ENCODE measurements around the gene GFRA4. TPM values are rescaled to one million over a fixed set of nuclear protein-coding genes. Genes with fewer than 3 reads are reported as not detected.

Gene GFRA4
- total and polyA plus RNA-seq, 7 experiments from 2014 or later: not detected

DNA sequence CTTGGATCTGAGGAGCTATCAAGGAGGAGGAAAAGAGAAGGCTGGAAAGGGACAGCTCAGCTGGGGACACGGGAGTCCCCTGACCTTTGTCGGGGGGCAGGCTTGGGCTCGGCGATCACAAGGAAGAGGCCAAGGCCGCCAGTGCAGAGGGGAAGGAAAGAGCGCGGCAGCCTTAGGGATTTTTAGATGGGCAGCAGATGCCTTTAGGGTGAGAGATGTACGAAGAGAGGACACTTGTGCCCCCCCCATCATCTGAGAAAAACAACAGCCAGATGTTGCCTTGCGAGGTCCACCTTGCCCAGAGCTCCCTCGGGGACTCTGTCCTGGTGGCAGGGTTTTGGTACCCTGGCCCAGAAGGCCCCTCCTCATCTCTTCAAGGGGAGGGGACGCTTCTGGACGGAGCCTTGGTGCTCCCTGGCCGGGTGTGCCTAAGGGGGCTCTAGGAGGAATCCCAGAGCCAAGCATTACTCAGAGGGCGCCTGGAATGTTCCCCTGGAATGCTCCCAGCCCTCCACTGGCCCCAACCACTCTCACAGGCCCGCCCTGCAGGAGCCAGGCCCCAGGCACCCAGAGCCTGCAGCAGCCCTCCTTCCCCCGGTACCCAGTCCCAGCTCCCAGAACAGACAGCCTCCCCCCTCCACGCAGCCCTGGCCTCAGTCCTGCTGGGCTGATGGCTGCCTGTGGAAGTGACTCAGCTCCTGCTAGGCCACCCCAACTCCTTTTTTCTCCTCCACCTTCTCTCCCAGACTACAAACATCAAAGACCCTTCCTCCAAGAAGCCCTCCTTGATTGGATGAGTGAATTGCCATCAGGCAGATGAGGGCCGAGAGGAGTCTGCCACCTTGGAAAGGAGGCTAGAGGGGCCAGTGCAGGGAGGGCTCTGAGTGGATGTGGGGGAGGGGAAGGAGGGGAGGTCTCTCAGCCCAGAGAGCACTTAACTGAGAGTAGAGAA lies 16.8 kb upstream of the GFRA4 start:
- Histone ChIP-seq H3K27me3 (ENCODE audit: control insufficient read depth in 2 of 2, insufficient read depth in 2 of 2, low read length in 2 of 2) (no peaks in the 10 kb centered on the region), H3K9me3 (ENCODE audit: control insufficient read depth in 2 of 3, low read length in 3 of 3) (no peaks in the 10 kb centered on the region), H3K36me3 (ENCODE audit: control insufficient read depth in 2 of 3, insufficient read depth in 3 of 3, low read length in 3 of 3) (no peaks in the 10 kb centered on the region), H3K4me3 (ENCODE audit: low read length) (no peak overlapping the region), H3K27ac (ENCODE audit: low read depth, low read length) (no peak overlapping the region), H3K4me1 (ENCODE audit: control insufficient read depth in 2 of 2, insufficient read depth in 2 of 2, low read length in 2 of 2) (no peaks in the 10 kb centered on the region)
- H3K27me3 Mint-ChIP-seq: peaks cover 47 to 71% (median 60%) of the 10 kb centered on the region in 5 donors
- no peak overlapping the region for H3K27ac Mint-ChIP-seq
- H3K4me3 Mint-ChIP-seq: no peak overlapping the region
- DNase-seq (no peak), ATAC-seq (no peak)
- H3K9me3 Mint-ChIP-seq: peaks cover 0 to 2% (median 0%) of the 10 kb centered on the region in 11 donors
- intact Hi-C loops (cut with micrococcal nuclease): no loop called here
- peaks cover 0 to 9% (median 4%) of the 10 kb centered on the region in 7 donors for H3K4me1 Mint-ChIP-seq
- CTCF ChIA-PET: interaction anchor here (0.6 to 1.2 kb wide), 2 partner anchors 28 to 88 kb away, joined by 4 to 5 read pairs; no protein-coding TSS in a partner anchor
- no peaks in the 10 kb centered on the region for H3K36me3 Mint-ChIP-seq
- POLR2A ChIA-PET: no interaction called here

GRCh38 chr20:3678856-3679720 lies 15.9 kb upstream of the GFRA4 start:
- H3K27me3 Mint-ChIP-seq: peaks cover 50 to 73% (median 63%) of the 10 kb centered on the region in 5 donors

GRCh38 chr20:3678198-3678597 lies 15.0 kb upstream of the GFRA4 start:
- DNase-seq (no peak), ATAC-seq (no peak)
- no peak overlapping the region for H3K4me3 ChIP-seq (ENCODE audit: low read length)
- Mint-ChIP-seq H3K4me3 (no peak overlapping the region), H3K4me1 (peaks cover 0 to 9% (median 4%) of the 10 kb centered on the region in 7 donors), H3K9me3 (peaks cover 0 to 2% (median 0%) of the 10 kb centered on the region in 11 donors), H3K27ac (no peak overlapping the region), H3K36me3 (peaks cover 0 to 4% (median 0%) of the 10 kb centered on the region in 5 donors), H3K27me3 (peaks cover 46 to 67% (median 58%) of the 10 kb centered on the region in 5 donors)
- CTCF ChIA-PET: interaction anchor here (0.7 to 1.0 kb wide), 2 partner anchors 14 to 19 kb away, joined by 3 read pairs; no protein-coding TSS in a partner anchor
- H3K27me3 ChIP-seq (ENCODE audit: control insufficient read depth in 2 of 2, insufficient read depth in 2 of 2, low read length in 2 of 2): no peaks in the 10 kb centered on the region
- intact Hi-C loops (cut with micrococcal nuclease): no loop called here
- no peaks in the 10 kb centered on the region for H3K4me1 ChIP-seq (ENCODE audit: control insufficient read depth in 2 of 2, insufficient read depth in 2 of 2, low read length in 2 of 2)
- POLR2A ChIA-PET: no interaction called here
- no peaks in the 10 kb centered on the region for H3K36me3 ChIP-seq (ENCODE audit: control insufficient read depth in 2 of 3, insufficient read depth in 3 of 3, low read length in 3 of 3)
- no peak overlapping the region for H3K27ac ChIP-seq (ENCODE audit: low read depth, low read length)
- H3K9me3 ChIP-seq (ENCODE audit: control insufficient read depth in 2 of 3, low read length in 3 of 3): no peaks in the 10 kb centered on the region

More at GRCh38 chr20:3678856-3679720, 15.9 kb upstream of the GFRA4 start:
- H3K27me3 ChIP-seq (ENCODE audit: control insufficient read depth in 2 of 2, insufficient read depth in 2 of 2, low read length in 2 of 2): no peaks in the 10 kb centered on the region
- Mint-ChIP-seq H3K9me3 (peaks cover 0 to 2% (median 0%) of the 10 kb centered on the region in 11 donors), H3K36me3 (peaks cover 0 to 3% (median 0%) of the 10 kb centered on the region in 5 donors), H3K27ac (no peak overlapping the region), H3K4me1 (peaks cover 0 to 9% (median 4%) of the 10 kb centered on the region in 7 donors), H3K4me3 (no peak overlapping the region)
- intact Hi-C loops (cut with micrococcal nuclease): no loop called here
- POLR2A ChIA-PET: no interaction called here
- CTCF ChIA-PET: interaction anchor here (0.6 to 1.2 kb wide), 3 partner anchors 18 to 89 kb away, joined by 3 to 5 read pairs (median 4); no protein-coding TSS in a partner anchor
- H3K27ac ChIP-seq (ENCODE audit: low read depth, low read length): no peak overlapping the region
- DNase-seq (no peak), ATAC-seq (no peak)
- no peaks in the 10 kb centered on the region for H3K4me1 ChIP-seq (ENCODE audit: control insufficient read depth in 2 of 2, insufficient read depth in 2 of 2, low read length in 2 of 2)
- no peaks in the 10 kb centered on the region for H3K9me3 ChIP-seq (ENCODE audit: control insufficient read depth in 2 of 3, low read length in 3 of 3)
- no peak overlapping the region for H3K4me3 ChIP-seq (ENCODE audit: low read length)
- no peaks in the 10 kb centered on the region for H3K36me3 ChIP-seq (ENCODE audit: control insufficient read depth in 2 of 3, insufficient read depth in 3 of 3, low read length in 3 of 3)

DNA sequence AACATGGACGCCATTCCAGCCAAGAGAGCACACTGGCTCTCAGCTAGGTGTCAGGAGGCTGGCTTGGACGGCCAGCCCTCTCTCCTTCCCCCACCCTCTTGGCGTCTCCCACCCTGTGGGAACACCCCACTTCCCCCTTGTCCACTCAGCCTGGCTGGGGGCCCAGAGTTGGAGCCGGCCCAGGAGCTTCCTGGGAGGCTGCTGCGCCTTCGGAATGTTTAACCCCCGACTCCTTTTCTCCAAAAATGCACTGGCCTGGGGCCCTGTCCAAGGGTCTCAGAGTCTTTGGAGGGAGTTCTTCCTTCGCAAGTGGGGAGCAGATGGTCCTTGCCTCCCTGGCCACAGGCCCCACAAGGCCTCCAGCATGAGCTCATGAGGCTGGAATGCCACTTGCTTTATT lies 14.5 kb upstream of the GFRA4 start:
- Histone ChIP-seq H3K27ac (ENCODE audit: low read depth, low read length) (no peak overlapping the region), H3K4me1 (ENCODE audit: control insufficient read depth in 2 of 2, insufficient read depth in 2 of 2, low read length in 2 of 2) (no peaks in the 10 kb centered on the region), H3K27me3 (ENCODE audit: control insufficient read depth in 2 of 2, insufficient read depth in 2 of 2, low read length in 2 of 2) (no peaks in the 10 kb centered on the region), H3K4me3 (ENCODE audit: low read length) (no peak overlapping the region), H3K9me3 (ENCODE audit: control insufficient read depth in 2 of 3, low read length in 3 of 3) (no peaks in the 10 kb centered on the region), H3K36me3 (ENCODE audit: control insufficient read depth in 2 of 3, insufficient read depth in 3 of 3, low read length in 3 of 3) (no peaks in the 10 kb centered on the region)
- intact Hi-C loops (cut with micrococcal nuclease): loop anchor here in 1 of 2 donors (2.0 kb wide), 2 partner anchors 91 to 407 kb away; no protein-coding TSS in a partner anchor
- POLR2A ChIA-PET: no interaction called here
- H3K4me1 Mint-ChIP-seq: peaks cover 0 to 9% (median 5%) of the 10 kb centered on the region in 7 donors
- H3K27me3 Mint-ChIP-seq: peaks cover 45 to 65% (median 59%) of the 10 kb centered on the region in 5 donors
- DNase-seq (no peak), ATAC-seq (no peak)
- H3K27ac Mint-ChIP-seq: no peak overlapping the region
- peaks cover 0 to 2% (median 0%) of the 10 kb centered on the region in 11 donors for H3K9me3 Mint-ChIP-seq
- H3K4me3 Mint-ChIP-seq: no peak overlapping the region
- H3K36me3 Mint-ChIP-seq: peaks cover 0 to 4% (median 0%) of the 10 kb centered on the region in 5 donors
- CTCF ChIA-PET: interaction anchor here (0.6 to 1.6 kb wide), 4 partner anchors 14 to 393 kb away, joined by 3 read pairs; no protein-coding TSS in a partner anchor

- no peak overlapping the region for H3K4me3 ChIP-seq (ENCODE audit: low read length)
- no peaks in the 10 kb centered on the region for H3K36me3 ChIP-seq (ENCODE audit: control insufficient read depth in 2 of 3, insufficient read depth in 3 of 3, low read length in 3 of 3)
- Mint-ChIP-seq H3K27me3 (peaks cover 39 to 67% (median 54%) of the 10 kb centered on the region in 5 donors), H3K9me3 (peaks cover 0 to 2% (median 0%) of the 10 kb centered on the region in 11 donors), H3K4me3 (no peak overlapping the region), H3K27ac (no peak overlapping the region), H3K36me3 (peaks cover 0 to 4% (median 0%) of the 10 kb centered on the region in 5 donors), H3K4me1 (peaks cover 0 to 9% (median 5%) of the 10 kb centered on the region in 7 donors)
- ChIA-PET CTCF (interaction anchor here (0.5 kb wide), 1 partner anchor 317 kb away, joined by 3 read pairs; no protein-coding TSS in a partner anchor), POLR2A (no interaction called here)
- intact Hi-C loops (cut with micrococcal nuclease): no loop called here
- DNase-seq (no peak), ATAC-seq (no peak)
- no peaks in the 10 kb centered on the region for H3K4me1 ChIP-seq (ENCODE audit: control insufficient read depth in 2 of 2, insufficient read depth in 2 of 2, low read length in 2 of 2)
- no peak overlapping the region for H3K27ac ChIP-seq (ENCODE audit: low read depth, low read length)
- H3K27me3 ChIP-seq (ENCODE audit: control insufficient read depth in 2 of 2, insufficient read depth in 2 of 2, low read length in 2 of 2): no peaks in the 10 kb centered on the region
- no peaks in the 10 kb centered on the region for H3K9me3 ChIP-seq (ENCODE audit: control insufficient read depth in 2 of 3, low read length in 3 of 3)
These were observed 12.0 kb upstream of the GFRA4 start for GRCh38 chr20:3674995-3675900.
